ENCODE measurements around the gene AFAP1L1. TPM values are rescaled to one million over a fixed set of nuclear protein-coding genes. Genes with fewer than 3 reads are reported as not detected.

AFAP1L1 gene
- polyA plus RNA-seq, 2 of the 4 experiments (the other 2 are of a cell fraction) = 1.5 to 3.5 TPM

DNA sequence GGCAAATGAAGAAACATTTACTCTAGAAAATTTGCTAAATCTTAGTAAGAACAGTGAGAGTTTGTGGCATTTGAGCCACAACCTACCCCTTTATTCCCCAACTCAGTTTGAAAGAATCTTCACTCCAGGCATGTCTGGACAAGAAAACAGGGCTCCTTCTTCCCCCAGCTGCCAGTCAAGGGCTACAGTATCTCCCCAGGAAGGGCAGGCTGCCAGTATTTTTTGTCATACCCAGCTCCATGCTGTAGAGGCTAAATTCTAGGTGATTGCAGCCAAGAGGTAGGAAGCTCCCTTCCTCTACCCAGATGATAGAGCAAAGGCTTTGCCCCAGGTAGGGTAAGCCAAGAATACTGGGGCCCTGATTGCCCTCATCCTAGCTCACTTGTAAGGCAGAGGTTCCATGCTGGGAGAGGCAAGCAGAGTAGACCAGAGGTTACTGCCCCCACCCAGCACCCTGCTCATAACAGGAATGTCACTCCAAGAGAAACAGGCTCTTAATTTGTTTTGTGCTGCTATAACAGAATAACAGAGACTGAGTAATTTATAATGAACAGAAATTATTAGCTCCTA, 53.6 kb downstream of the AFAP1L1 start:
- no peaks in the 10 kb centered on the region for H3K9me3 ChIP-seq
- no peak overlapping the region for H3K4me3 ChIP-seq
- FAIRE-seq = no peak
- ChIA-PET CTCF (interaction anchor here (0.6 to 21.3 kb wide), 6 partner anchors 8 to 252 kb away, joined by 3 to 275 read pairs (median 5); partner anchors contain the start of gene IL17B), POLR2A (interaction anchor here (0.8 kb wide), 1 partner anchor 20 kb away, joined by 3 read pairs; the partner anchor contains the start of gene GRPEL2)
- H3K27ac ChIP-seq = peak overlapping the region; percentile 3 to 35; a peak in 2 of 6 replicates
- TF ChIP-seq SMC3 (IDR thresholded peaks at IDR 0.05) (no peak), JUN (IDR thresholded peaks at IDR 0.05) (no peak), FOSB (CRISPR knock-in tag; IDR thresholded peaks at IDR 0.05) (no peak), CBX8 (IDR thresholded peaks at IDR 0.05) (no peak), ZC3H11A (IDR thresholded peaks at IDR 0.05) (no peak)
- TF ChIP-seq, protein P1, sequence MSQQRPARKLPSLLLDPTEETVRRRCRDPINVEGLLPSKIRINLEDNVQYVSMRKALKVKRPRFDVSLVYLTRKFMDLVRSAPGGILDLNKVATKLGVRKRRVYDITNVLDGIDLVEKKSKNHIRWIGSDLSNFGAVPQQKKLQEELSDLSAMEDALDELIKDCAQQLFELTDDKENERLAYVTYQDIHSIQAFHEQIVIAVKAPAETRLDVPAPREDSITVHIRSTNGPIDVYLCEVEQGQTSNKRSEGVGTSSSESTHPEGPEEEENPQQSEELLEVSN (IDR thresholded peaks at IDR 0.05; ENCODE audit: borderline replicate concordance, low read depth) = no peak
- H3K4me1 ChIP-seq = peaks cover 25% of the 10 kb centered on the region
- no peak for ATAC-seq
- DNase-seq (ENCODE audit: low read depth in 1 of 2, low spot score in 1 of 2) = no peak
- no peak overlapping the region for H3K4me2 ChIP-seq

DNA sequence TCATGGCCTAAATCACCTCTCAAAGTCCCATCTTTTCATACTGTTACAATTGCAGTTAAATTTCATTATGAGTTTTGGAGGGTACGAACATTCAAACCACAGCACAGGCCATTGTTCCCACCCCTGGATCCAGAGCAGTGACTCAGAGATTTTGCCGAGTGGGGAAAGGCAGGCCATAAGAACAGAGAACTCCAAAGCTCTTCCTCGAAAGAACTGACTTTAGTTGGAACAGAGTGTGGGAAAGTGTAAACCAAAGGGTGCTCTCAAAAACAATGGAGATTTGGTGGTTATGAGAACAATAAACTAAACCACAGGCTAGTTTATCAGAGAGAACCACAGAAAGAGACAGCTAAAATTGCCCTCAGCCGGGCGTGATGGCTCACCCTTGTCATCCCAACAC, 54.2 kb downstream of the AFAP1L1 start:
- ChIA-PET POLR2A (no interaction called here), CTCF (interaction anchor here (1.7 to 21.3 kb wide), 4 partner anchors 9 to 239 kb away, joined by 5 to 275 read pairs (median 6); partner anchors contain the start of gene IL17B)
- H3K9me3 ChIP-seq = no peaks in the 10 kb centered on the region
- H3K4me3 ChIP-seq = no peak overlapping the region
- H3K27ac ChIP-seq = no peak overlapping the region
- TF ChIP-seq RAD21 (conservative IDR thresholded peaks at IDR 0.05 in 1 of 2, IDR thresholded peaks at IDR 0.05 in 1 of 2) (no peak), RARB (CRISPR knock-in tag; IDR thresholded peaks at IDR 0.05) (no peak), CEBPB (IDR thresholded peaks at IDR 0.05) (no peak), MYC (IDR thresholded peaks at IDR 0.05; ENCODE audit: borderline replicate concordance, low read length) (no peak), JUN (IDR thresholded peaks at IDR 0.05) (no peak), CHD2 (IDR thresholded peaks at IDR 0.05; ENCODE audit: low read length, partially characterized antibody) (no peak), EHF (CRISPR knock-in tag; IDR thresholded peaks at IDR 0.05) (no peak), POLR2AphosphoS2 (conservative IDR thresholded peaks at IDR 0.05; ENCODE audit: low read length) (no peak), CBX2 (IDR thresholded peaks at IDR 0.05; ENCODE audit: borderline replicate concordance, low read depth) (no peak), ZC3H11A (IDR thresholded peaks at IDR 0.05) (no peak), ZNF302 (CRISPR knock-in tag; IDR thresholded peaks at IDR 0.05) (no peak), EHMT2 (IDR thresholded peaks at IDR 0.05; ENCODE audit: low read depth) (no peak), NR3C1 (IDR thresholded peaks at IDR 0.05) (no peak)
- TF ChIP-seq, protein P2, sequence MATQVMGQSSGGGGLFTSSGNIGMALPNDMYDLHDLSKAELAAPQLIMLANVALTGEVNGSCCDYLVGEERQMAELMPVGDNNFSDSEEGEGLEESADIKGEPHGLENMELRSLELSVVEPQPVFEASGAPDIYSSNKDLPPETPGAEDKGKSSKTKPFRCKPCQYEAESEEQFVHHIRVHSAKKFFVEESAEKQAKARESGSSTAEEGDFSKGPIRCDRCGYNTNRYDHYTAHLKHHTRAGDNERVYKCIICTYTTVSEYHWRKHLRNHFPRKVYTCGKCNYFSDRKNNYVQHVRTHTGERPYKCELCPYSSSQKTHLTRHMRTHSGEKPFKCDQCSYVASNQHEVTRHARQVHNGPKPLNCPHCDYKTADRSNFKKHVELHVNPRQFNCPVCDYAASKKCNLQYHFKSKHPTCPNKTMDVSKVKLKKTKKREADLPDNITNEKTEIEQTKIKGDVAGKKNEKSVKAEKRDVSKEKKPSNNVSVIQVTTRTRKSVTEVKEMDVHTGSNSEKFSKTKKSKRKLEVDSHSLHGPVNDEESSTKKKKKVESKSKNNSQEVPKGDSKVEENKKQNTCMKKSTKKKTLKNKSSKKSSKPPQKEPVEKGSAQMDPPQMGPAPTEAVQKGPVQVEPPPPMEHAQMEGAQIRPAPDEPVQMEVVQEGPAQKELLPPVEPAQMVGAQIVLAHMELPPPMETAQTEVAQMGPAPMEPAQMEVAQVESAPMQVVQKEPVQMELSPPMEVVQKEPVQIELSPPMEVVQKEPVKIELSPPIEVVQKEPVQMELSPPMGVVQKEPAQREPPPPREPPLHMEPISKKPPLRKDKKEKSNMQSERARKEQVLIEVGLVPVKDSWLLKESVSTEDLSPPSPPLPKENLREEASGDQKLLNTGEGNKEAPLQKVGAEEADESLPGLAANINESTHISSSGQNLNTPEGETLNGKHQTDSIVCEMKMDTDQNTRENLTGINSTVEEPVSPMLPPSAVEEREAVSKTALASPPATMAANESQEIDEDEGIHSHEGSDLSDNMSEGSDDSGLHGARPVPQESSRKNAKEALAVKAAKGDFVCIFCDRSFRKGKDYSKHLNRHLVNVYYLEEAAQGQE (IDR thresholded peaks at IDR 0.05) = no peak
- TF ChIP-seq, protein P3, sequence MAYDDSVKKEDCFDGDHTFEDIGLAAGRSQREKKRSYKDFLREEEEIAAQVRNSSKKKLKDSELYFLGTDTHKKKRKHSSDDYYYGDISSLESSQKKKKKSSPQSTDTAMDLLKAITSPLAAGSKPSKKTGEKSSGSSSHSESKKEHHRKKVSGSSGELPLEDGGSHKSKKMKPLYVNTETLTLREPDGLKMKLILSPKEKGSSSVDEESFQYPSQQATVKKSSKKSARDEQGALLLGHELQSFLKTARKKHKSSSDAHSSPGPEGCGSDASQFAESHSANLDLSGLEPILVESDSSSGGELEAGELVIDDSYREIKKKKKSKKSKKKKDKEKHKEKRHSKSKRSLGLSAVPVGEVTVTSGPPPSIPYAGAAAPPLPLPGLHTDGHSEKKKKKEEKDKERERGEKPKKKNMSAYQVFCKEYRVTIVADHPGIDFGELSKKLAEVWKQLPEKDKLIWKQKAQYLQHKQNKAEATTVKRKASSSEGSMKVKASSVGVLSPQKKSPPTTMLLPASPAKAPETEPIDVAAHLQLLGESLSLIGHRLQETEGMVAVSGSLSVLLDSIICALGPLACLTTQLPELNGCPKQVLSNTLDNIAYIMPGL (CRISPR knock-in tag; IDR thresholded peaks at IDR 0.05; ENCODE audit: borderline replicate concordance) = no peak
- TF ChIP-seq, protein P4, sequence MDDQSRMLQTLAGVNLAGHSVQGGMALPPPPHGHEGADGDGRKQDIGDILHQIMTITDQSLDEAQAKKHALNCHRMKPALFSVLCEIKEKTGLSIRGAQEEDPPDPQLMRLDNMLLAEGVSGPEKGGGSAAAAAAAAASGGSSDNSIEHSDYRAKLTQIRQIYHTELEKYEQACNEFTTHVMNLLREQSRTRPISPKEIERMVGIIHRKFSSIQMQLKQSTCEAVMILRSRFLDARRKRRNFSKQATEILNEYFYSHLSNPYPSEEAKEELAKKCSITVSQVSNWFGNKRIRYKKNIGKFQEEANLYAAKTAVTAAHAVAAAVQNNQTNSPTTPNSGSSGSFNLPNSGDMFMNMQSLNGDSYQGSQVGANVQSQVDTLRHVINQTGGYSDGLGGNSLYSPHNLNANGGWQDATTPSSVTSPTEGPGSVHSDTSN (IDR thresholded peaks at IDR 0.05) = no peak
- TF ChIP-seq, protein P5, sequence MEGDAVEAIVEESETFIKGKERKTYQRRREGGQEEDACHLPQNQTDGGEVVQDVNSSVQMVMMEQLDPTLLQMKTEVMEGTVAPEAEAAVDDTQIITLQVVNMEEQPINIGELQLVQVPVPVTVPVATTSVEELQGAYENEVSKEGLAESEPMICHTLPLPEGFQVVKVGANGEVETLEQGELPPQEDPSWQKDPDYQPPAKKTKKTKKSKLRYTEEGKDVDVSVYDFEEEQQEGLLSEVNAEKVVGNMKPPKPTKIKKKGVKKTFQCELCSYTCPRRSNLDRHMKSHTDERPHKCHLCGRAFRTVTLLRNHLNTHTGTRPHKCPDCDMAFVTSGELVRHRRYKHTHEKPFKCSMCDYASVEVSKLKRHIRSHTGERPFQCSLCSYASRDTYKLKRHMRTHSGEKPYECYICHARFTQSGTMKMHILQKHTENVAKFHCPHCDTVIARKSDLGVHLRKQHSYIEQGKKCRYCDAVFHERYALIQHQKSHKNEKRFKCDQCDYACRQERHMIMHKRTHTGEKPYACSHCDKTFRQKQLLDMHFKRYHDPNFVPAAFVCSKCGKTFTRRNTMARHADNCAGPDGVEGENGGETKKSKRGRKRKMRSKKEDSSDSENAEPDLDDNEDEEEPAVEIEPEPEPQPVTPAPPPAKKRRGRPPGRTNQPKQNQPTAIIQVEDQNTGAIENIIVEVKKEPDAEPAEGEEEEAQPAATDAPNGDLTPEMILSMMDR (IDR thresholded peaks at IDR 0.05) = no peak
- TF ChIP-seq, protein P1 (IDR thresholded peaks at IDR 0.05; ENCODE audit: borderline replicate concordance, low read depth) = no peak
- H3K4me2 ChIP-seq = no peak overlapping the region
- DNase-seq (ENCODE audit: low read depth in 1 of 2, low spot score in 1 of 2) (no peak), ATAC-seq (no peak), FAIRE-seq (no peak)
- peaks cover 19% of the 10 kb centered on the region for H3K4me1 ChIP-seq
- WGBS (ENCODE audit: missing lambda C conversion rate) = 96% methylated on average over 5 of the region's 5 CpGs
